ENCODE measurements around the gene RRP1B.

The RRP1B gene

DNA sequence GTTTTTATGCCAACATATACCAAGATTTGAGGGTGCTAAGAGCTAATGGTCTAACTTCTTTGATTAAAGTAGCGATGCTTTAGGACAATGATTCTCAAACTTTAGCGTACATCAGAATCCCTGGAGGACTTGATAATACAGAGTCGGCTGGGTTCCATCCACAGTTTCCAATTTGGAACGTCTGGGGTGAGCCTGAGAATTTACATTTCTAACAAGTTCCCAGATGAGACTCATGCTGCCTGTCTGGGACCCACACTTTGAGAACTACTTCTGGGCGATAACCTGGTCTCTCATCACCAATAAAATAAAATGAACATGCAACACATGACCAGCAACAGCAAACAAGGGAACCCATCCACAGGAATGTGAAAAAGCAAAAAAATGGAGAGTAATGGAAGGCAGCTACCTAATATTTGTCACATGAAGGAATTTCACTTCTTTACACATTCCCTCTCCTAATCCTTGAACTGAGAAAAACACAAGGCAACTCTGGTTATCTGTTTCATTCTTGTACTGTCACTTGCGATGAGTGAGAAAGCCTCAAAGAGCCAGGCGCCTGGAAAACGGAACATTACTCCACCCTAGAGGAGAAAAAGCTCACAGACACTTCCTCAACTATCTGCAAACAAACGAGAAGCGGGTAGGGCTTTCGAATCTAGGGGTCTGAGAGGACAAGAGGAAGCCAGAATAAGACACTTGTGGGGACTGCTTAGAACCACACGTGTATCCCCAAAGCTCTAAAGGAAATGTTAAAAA, 14.0 kb upstream of the RRP1B start:
- peak; percentile 85 for ATAC-seq
- no peak for TF ChIP-seq RARB (CRISPR knock-in tag; IDR thresholded peaks at IDR 0.05)
- TF ChIP-seq TCF4 (CRISPR knock-in tag; IDR thresholded peaks at IDR 0.05; ENCODE audit: borderline replicate concordance), result no peak
- TF ChIP-seq, protein P1, sequence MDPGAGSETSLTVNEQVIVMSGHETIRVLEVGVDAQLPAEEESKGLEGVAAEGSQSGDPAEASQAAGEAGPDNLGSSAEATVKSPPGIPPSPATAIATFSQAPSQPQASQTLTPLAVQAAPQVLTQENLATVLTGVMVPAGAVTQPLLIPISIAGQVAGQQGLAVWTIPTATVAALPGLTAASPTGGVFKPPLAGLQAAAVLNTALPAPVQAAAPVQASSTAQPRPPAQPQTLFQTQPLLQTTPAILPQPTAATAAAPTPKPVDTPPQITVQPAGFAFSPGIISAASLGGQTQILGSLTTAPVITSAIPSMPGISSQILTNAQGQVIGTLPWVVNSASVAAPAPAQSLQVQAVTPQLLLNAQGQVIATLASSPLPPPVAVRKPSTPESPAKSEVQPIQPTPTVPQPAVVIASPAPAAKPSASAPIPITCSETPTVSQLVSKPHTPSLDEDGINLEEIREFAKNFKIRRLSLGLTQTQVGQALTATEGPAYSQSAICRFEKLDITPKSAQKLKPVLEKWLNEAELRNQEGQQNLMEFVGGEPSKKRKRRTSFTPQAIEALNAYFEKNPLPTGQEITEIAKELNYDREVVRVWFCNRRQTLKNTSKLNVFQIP (CRISPR knock-in tag; IDR thresholded peaks at IDR 0.05; ENCODE audit: borderline replicate concordance, low read depth), result no peak
- TF ChIP-seq, protein P2, sequence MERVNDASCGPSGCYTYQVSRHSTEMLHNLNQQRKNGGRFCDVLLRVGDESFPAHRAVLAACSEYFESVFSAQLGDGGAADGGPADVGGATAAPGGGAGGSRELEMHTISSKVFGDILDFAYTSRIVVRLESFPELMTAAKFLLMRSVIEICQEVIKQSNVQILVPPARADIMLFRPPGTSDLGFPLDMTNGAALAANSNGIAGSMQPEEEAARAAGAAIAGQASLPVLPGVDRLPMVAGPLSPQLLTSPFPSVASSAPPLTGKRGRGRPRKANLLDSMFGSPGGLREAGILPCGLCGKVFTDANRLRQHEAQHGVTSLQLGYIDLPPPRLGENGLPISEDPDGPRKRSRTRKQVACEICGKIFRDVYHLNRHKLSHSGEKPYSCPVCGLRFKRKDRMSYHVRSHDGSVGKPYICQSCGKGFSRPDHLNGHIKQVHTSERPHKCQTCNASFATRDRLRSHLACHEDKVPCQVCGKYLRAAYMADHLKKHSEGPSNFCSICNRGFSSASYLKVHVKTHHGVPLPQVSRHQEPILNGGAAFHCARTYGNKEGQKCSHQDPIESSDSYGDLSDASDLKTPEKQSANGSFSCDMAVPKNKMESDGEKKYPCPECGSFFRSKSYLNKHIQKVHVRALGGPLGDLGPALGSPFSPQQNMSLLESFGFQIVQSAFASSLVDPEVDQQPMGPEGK (CRISPR knock-in tag; IDR thresholded peaks at IDR 0.05; ENCODE audit: borderline replicate concordance), result no peak
- TF ChIP-seq ZFP3 (CRISPR knock-in tag; IDR thresholded peaks at IDR 0.05), result no peak
- TF ChIP-seq ZNF70 (CRISPR knock-in tag; IDR thresholded peaks at IDR 0.05), result no peak
- no peak for TF ChIP-seq ZNF565 (CRISPR knock-in tag; conservative IDR thresholded peaks at IDR 0.05; ENCODE audit: low read depth)
- TF ChIP-seq ISL1 (CRISPR knock-in tag; IDR thresholded peaks at IDR 0.05), result no peak
- no peak for TF ChIP-seq ZNF8 (CRISPR knock-in tag; IDR thresholded peaks at IDR 0.05)
- no peak for TF ChIP-seq ARNTL (CRISPR knock-in tag; IDR thresholded peaks at IDR 0.05; ENCODE audit: borderline replicate concordance, low read depth)
- TF ChIP-seq PPARA (CRISPR knock-in tag; IDR thresholded peaks at IDR 0.05; ENCODE audit: borderline replicate concordance), result no peak
- TF ChIP-seq TSHZ2 (CRISPR knock-in tag; IDR thresholded peaks at IDR 0.05), result no peak
- TF ChIP-seq, protein P3, sequence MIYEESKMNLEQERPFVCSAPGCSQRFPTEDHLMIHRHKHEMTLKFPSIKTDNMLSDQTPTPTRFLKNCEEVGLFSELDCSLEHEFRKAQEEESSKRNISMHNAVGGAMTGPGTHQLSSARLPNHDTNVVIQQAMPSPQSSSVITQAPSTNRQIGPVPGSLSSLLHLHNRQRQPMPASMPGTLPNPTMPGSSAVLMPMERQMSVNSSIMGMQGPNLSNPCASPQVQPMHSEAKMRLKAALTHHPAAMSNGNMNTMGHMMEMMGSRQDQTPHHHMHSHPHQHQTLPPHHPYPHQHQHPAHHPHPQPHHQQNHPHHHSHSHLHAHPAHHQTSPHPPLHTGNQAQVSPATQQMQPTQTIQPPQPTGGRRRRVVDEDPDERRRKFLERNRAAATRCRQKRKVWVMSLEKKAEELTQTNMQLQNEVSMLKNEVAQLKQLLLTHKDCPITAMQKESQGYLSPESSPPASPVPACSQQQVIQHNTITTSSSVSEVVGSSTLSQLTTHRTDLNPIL (CRISPR knock-in tag; IDR thresholded peaks at IDR 0.05; ENCODE audit: low read depth), result no peak
- TF ChIP-seq, protein P4, sequence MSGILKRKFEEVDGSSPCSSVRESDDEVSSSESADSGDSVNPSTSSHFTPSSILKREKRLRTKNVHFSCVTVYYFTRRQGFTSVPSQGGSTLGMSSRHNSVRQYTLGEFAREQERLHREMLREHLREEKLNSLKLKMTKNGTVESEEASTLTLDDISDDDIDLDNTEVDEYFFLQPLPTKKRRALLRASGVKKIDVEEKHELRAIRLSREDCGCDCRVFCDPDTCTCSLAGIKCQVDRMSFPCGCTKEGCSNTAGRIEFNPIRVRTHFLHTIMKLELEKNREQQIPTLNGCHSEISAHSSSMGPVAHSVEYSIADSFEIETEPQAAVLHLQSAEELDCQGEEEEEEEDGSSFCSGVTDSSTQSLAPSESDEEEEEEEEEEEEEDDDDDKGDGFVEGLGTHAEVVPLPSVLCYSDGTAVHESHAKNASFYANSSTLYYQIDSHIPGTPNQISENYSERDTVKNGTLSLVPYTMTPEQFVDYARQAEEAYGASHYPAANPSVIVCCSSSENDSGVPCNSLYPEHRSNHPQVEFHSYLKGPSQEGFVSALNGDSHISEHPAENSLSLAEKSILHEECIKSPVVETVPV (CRISPR knock-in tag; IDR thresholded peaks at IDR 0.05), result no peak
- TF ChIP-seq SNAI2 (CRISPR knock-in tag; IDR thresholded peaks at IDR 0.05), result no peak
- no peak for TF ChIP-seq ZC3H10 (CRISPR knock-in tag; IDR thresholded peaks at IDR 0.05)
- TF ChIP-seq ESRRG (CRISPR knock-in tag; IDR thresholded peaks at IDR 0.05), result no peak

DNA sequence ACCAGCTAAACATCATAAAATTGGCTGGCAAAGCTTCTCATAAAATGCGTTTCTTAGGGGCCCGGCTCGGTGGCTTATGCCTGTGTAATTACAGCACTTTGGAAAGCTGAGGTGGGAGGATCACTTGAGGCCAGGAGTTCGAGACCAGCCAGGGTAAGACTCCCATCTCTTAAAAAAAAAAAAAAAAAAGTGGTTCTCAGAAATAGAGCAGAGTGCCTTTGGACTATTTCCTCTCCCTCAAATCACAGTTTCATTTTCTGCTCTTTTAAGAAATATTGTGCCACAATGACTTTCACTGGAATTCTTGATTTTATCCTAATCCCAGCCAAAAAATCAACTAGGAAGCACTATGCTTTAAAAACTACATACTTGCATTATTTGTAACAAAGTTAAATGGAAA, 13.4 kb upstream of the RRP1B start:
- ATAC-seq, result no peak
- TF ChIP-seq TSHZ2 (CRISPR knock-in tag; IDR thresholded peaks at IDR 0.05) (no peak), CSDC2 (CRISPR knock-in tag; IDR thresholded peaks at IDR 0.05) (no peak), ARNTL (CRISPR knock-in tag; IDR thresholded peaks at IDR 0.05; ENCODE audit: borderline replicate concordance, low read depth) (no peak), BACH2 (CRISPR knock-in tag; IDR thresholded peaks at IDR 0.05; ENCODE audit: borderline replicate concordance) (no peak), ZFP3 (CRISPR knock-in tag; IDR thresholded peaks at IDR 0.05) (no peak), ZFP30 (CRISPR knock-in tag; IDR thresholded peaks at IDR 0.05) (no peak), ZNF70 (CRISPR knock-in tag; IDR thresholded peaks at IDR 0.05) (no peak), ZNF565 (CRISPR knock-in tag; conservative IDR thresholded peaks at IDR 0.05; ENCODE audit: low read depth) (no peak), RARB (CRISPR knock-in tag; IDR thresholded peaks at IDR 0.05) (no peak), SNAI2 (CRISPR knock-in tag; IDR thresholded peaks at IDR 0.05) (no peak), OSR1 (CRISPR knock-in tag; IDR thresholded peaks at IDR 0.05) (no peak), GLIS3 (CRISPR knock-in tag; IDR thresholded peaks at IDR 0.05) (no peak), ZC3H10 (CRISPR knock-in tag; IDR thresholded peaks at IDR 0.05) (no peak)
- TF ChIP-seq, protein P3 (CRISPR knock-in tag; IDR thresholded peaks at IDR 0.05; ENCODE audit: low read depth), result no peak
- TF ChIP-seq, protein P4 (CRISPR knock-in tag; IDR thresholded peaks at IDR 0.05), result no peak

Measured in SK-N-SH treated with all-trans-retinoic acid at 6 μM for 48 hours (cell line).